GM21447 (cell line): Measurements from ENCODE around the gene OLFML3.
"Not testable (repeated sequence)": the region's sequence is repeated elsewhere in the genome, so short reads cannot be mapped to it uniquely, and the experiment has no call there.

Experiments used
- ATAC-seq: cut with Tn5 transposase; IDR thresholded peaks from one replicate; pipeline ENCODE4 v1.9.1; 2021; ENCODE audit not compliant: unreplicated experiment

OLFML3 gene

GRCh38 chr1:113948151-113948550, 31.1 kb upstream of the OLFML3 start:
- ATAC-seq = not testable (repeated sequence)

- no peak for ATAC-seq
Observed at GRCh38 chr1:113949007-113949406, 30.3 kb upstream of the OLFML3 start.

- no peak for ATAC-seq
Observed at GRCh38 chr1:113950908-113951307, 28.4 kb upstream of the OLFML3 start.

GRCh38 chr1:113951719-113952118, 27.6 kb upstream of the OLFML3 start:
- no peak for ATAC-seq

GRCh38 chr1:113957984-113958383, 21.3 kb upstream of the OLFML3 start:
- ATAC-seq = no peak

- ATAC-seq = no peak
Observed at GRCh38 chr1:113958691-113959090, 20.6 kb upstream of the OLFML3 start.

GRCh38 chr1:113963281-113963906, 15.9 kb upstream of the OLFML3 start:
- ATAC-seq = no peak

- no peak for ATAC-seq
Observed at GRCh38 chr1:113965703-113966412, 13.4 kb upstream of the OLFML3 start.

- no peak for ATAC-seq
Observed at GRCh38 chr1:113972954-113973353, 6.3 kb upstream of the OLFML3 start.

- ATAC-seq = no peak
Observed at GRCh38 chr1:113975211-113975895, 3.9 kb upstream of the OLFML3 start.

- ATAC-seq = no peak
Observed at GRCh38 chr1:113976609-113977278, 2.5 kb upstream of the OLFML3 start.

- ATAC-seq = no peak
Observed at GRCh38 chr1:113977906-113978305, 1.4 kb upstream of the OLFML3 start.

GRCh38 chr1:113980110-113980509, 836 bp downstream of the OLFML3 start:
- ATAC-seq = no peak

- no peak for ATAC-seq
Observed at GRCh38 chr1:113981962-113982931, 3.0 kb downstream of the OLFML3 start.

- ATAC-seq = no peak
Observed at GRCh38 chr1:113982949-113983348, 3.7 kb downstream of the OLFML3 start.

- no peak for ATAC-seq
Observed at GRCh38 chr1:113983391-113983790, 4.1 kb downstream of the OLFML3 start.

GRCh38 chr1:113983826-113984225, 4.6 kb downstream of the OLFML3 start:
- ATAC-seq = no peak

- no peak for ATAC-seq
Observed at GRCh38 chr1:113984710-113985109, 5.4 kb downstream of the OLFML3 start.

GRCh38 chr1:113986802-113987201, 7.5 kb downstream of the OLFML3 start:
- no peak for ATAC-seq

- ATAC-seq = no peak
Observed at GRCh38 chr1:113987259-113987658, 8.0 kb downstream of the OLFML3 start.
